ENCODE measurements around the gene NCK2. TPM values are rescaled to one million over a fixed set of nuclear protein-coding genes. Genes with fewer than 3 reads are reported as not detected.

NCK2 gene
- polyA plus RNA-seq, 2 of the 4 experiments (the other 2 are of a cell fraction), result 17.1 to 17.8 TPM

DNA sequence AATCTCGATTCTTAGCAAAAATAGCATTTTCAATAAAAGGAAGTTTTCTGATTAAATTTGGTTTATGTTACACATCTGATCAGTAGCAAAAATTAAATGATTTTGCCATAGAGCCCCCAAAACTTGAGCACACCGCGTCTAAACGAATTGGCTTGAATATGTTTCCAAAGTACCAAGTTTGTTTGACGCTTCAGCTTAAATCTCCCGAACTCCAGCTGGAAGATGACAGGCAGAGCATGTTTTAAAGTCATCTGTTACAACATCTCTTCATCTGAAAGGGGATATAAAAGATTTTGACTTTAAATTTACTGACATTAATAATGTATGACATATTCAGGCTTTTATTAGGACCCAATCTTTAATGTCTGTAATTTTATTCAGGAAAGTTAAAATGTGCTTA lies 129.8 kb downstream of the NCK2 start (continued):
- TF ChIP-seq MYC (IDR thresholded peaks at IDR 0.05; ENCODE audit: borderline replicate concordance, low read length), result no peak

GRCh38 chr2:105875241-105875640 lies 130.5 kb downstream of the NCK2 start:
- ChIA-PET POLR2A (no interaction called here), CTCF (no interaction called here)
- Histone ChIP-seq H3K4me1 (peaks cover 8% of the 10 kb centered on the region), H3K4me2 (no peak overlapping the region), H3K27ac (no peak overlapping the region), H3K4me3 (no peak overlapping the region), H3K9me3 (peaks cover 4% of the 10 kb centered on the region; the same call in 2 of the 3 replicates)
- TF ChIP-seq RAD21 (conservative IDR thresholded peaks at IDR 0.05 in 1 of 2, IDR thresholded peaks at IDR 0.05 in 1 of 2), result no peak
- TF ChIP-seq ESRRA (IDR thresholded peaks at IDR 0.05; ENCODE audit: borderline replicate concordance, low read length), result no peak
- no peak for TF ChIP-seq SREBF2 (IDR thresholded peaks at IDR 0.05)
- TF ChIP-seq RFX5 (IDR thresholded peaks at IDR 0.05), result no peak
- TF ChIP-seq JUN (IDR thresholded peaks at IDR 0.05), result no peak
- no peak for TF ChIP-seq RCOR1 (IDR thresholded peaks at IDR 0.05; ENCODE audit: low read depth, low read length)
- no peak for TF ChIP-seq PHF8 (IDR thresholded peaks at IDR 0.05; ENCODE audit: borderline replicate concordance, low read depth)
- TF ChIP-seq MAX (IDR thresholded peaks at IDR 0.05), result no peak
- no peak for TF ChIP-seq NPAS2 (CRISPR knock-in tag; IDR thresholded peaks at IDR 0.05; ENCODE audit: borderline replicate concordance)
- FAIRE-seq (no peak), DNase-seq (ENCODE audit: low read depth in 1 of 2, low spot score in 1 of 2) (no peak), ATAC-seq (no peak)
- 88% methylated on average over 6 of the region's 7 CpGs for WGBS (ENCODE audit: missing lambda C conversion rate)

DNA sequence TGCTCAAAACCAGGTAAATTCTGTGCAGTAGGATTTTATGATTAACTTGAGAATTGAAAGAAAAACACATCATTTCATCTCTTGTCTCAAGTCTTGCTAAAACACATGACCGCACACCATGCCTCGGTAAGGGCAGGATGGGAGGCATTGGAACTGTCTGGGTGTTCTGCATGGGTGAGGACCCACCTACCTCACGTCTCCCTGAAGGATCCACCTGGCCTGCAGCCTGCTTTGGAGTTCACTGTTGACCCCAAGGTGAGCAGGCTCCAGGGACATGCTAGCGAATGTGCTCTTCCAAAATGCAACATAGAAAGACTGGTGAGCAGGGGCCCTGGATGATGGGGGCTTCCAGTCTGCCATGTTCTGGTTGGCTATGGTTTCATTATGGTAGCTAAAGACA lies 131.5 kb downstream of the NCK2 start:
- FAIRE-seq, result no peak
- no peak overlapping the region for H3K27ac ChIP-seq
- no peak for TF ChIP-seq HMGXB4 (CRISPR knock-in tag; IDR thresholded peaks at IDR 0.05; ENCODE audit: borderline replicate concordance)
- TF ChIP-seq GATA3 (IDR thresholded peaks at IDR 0.05; ENCODE audit: borderline replicate concordance), result no peak
- TF ChIP-seq ELK1 (IDR thresholded peaks at IDR 0.05; ENCODE audit: low read depth, low read length), result no peak
- TF ChIP-seq EHMT2 (IDR thresholded peaks at IDR 0.05; ENCODE audit: low read depth), result no peak
- no peak for TF ChIP-seq RAD21 (conservative IDR thresholded peaks at IDR 0.05 in 1 of 2, IDR thresholded peaks at IDR 0.05 in 1 of 2)
- TF ChIP-seq, protein P1, sequence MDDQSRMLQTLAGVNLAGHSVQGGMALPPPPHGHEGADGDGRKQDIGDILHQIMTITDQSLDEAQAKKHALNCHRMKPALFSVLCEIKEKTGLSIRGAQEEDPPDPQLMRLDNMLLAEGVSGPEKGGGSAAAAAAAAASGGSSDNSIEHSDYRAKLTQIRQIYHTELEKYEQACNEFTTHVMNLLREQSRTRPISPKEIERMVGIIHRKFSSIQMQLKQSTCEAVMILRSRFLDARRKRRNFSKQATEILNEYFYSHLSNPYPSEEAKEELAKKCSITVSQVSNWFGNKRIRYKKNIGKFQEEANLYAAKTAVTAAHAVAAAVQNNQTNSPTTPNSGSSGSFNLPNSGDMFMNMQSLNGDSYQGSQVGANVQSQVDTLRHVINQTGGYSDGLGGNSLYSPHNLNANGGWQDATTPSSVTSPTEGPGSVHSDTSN (IDR thresholded peaks at IDR 0.05), result no peak
- no peak for TF ChIP-seq CHD4 (IDR thresholded peaks at IDR 0.05; ENCODE audit: borderline replicate concordance)
- no peak for TF ChIP-seq MAZ (IDR thresholded peaks at IDR 0.05; ENCODE audit: borderline replicate concordance, low read depth, low read length)
- no peak overlapping the region for H3K4me2 ChIP-seq
- ATAC-seq, result no peak
- no peak overlapping the region for H3K4me3 ChIP-seq
- peaks cover 8% of the 10 kb centered on the region for H3K4me1 ChIP-seq
- CTCF ChIA-PET, result no interaction called here
- H3K9me3 ChIP-seq, result peaks cover 4% of the 10 kb centered on the region; the same call in 2 of the 3 replicates
- POLR2A ChIA-PET, result no interaction called here
- WGBS (ENCODE audit: missing lambda C conversion rate), result 92% methylated on average over 4 of the region's 4 CpGs
- no peak for DNase-seq (ENCODE audit: low read depth in 1 of 2, low spot score in 1 of 2)

DNA sequence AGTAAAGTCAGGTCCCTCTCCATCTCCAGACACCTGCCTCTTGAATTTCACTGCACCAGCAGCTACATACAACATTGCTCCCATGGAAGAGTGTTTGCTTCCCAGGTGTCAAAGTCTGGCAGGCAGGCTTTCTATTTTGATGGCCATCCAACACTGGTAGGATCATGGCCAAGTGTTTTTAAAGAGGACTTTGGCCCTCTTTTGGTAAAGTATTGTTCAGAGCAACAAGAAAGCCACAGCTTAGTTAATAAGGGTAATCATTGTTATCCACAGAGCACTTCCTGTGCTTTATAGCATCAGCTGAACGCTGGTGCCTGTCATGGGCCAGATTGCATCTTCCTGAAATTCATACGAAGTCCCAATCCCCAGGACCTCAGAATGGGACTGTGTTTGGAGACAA lies 133.2 kb downstream of the NCK2 start:
- 78% methylated on average over 2 of the region's 2 CpGs for WGBS (ENCODE audit: missing lambda C conversion rate)
- ChIA-PET CTCF (no interaction called here), POLR2A (no interaction called here)
- H3K27ac ChIP-seq, result no peak overlapping the region
- H3K4me3 ChIP-seq, result no peak overlapping the region
- ATAC-seq (no peak), FAIRE-seq (no peak), DNase-seq (ENCODE audit: low read depth in 1 of 2, low spot score in 1 of 2) (no peak)
- peaks cover 4% of the 10 kb centered on the region; the same call in 2 of the 3 replicates for H3K9me3 ChIP-seq
- H3K4me1 ChIP-seq, result peaks cover 8% of the 10 kb centered on the region
- TF ChIP-seq, protein P1 (IDR thresholded peaks at IDR 0.05), result no peak
- no peak for TF ChIP-seq NR3C1 (IDR thresholded peaks at IDR 0.05)
- TF ChIP-seq CHD2 (IDR thresholded peaks at IDR 0.05; ENCODE audit: low read length, partially characterized antibody), result no peak
- TF ChIP-seq BHLHE40 (IDR thresholded peaks at IDR 0.05; ENCODE audit: low read depth, low read length), result no peak
- TF ChIP-seq RAD21 (conservative IDR thresholded peaks at IDR 0.05 in 1 of 2, IDR thresholded peaks at IDR 0.05 in 1 of 2), result no peak
- TF ChIP-seq JUN (IDR thresholded peaks at IDR 0.05), result no peak
- no peak for TF ChIP-seq RCOR1 (IDR thresholded peaks at IDR 0.05; ENCODE audit: low read depth, low read length)
- TF ChIP-seq MAX (IDR thresholded peaks at IDR 0.05), result no peak
- no peak overlapping the region for H3K4me2 ChIP-seq

All from A549 (cell line).